HepG2 (cell line): ENCODE measurements around the gene BCL6B. TPM values are rescaled to one million over a fixed set of nuclear protein-coding genes. Genes with fewer than 3 reads are reported as not detected.

Experiments
- ATAC-seq: fragments of 200-7000 bp; cut with Tn5 transposase; 3 replicates; pipeline ENCODE4 v1.9.1; 2020; ENCODE audit warnings: mild to moderate bottlenecking, moderate library complexity
- BruUV-seq: library from RNA; stranded (reverse); fragments of 400-500 nt; replicated peaks from 2 replicates; lab custom pipeline; 2021; lab: Mats Ljungman, UMichigan
- CTCF ChIA-PET: fragments of 300-600 bp; formaldehyde crosslinking; extraction: SDS; loops from one replicate; lab custom pipeline; 2021; ENCODE audit warnings: low total read pairs, inconsistent platforms, low intra/inter-chr PET ratio; lab: Yijun Ruan, JAX
- POLR2A ChIA-PET: fragments of 350-600 bp; sonication (Branson Sonifier 250); formaldehyde crosslinking; loops from one replicate; lab custom pipeline; 2020; ENCODE audit warnings: antibody characterized with exemption, inconsistent platforms; lab: Yijun Ruan, JAX
- DNase-seq: peaks from one replicate; pipeline ENCODE4 v3.0.0-alpha.2; 2015; ENCODE audit warnings: low spot score
- FAIRE-seq: peaks from 3 replicates; lab custom pipeline; 2011; peaks lifted over from hg19 to GRCh38; lab: Jason Lieb, UNC
- H2AFZ ChIP-seq: one replicate; pipeline ENCODE4 v1.6.1; 2011; ENCODE audit warnings: low read length, inconsistent platforms
- H3K27ac ChIP-seq: fragments of 300-600 bp; 3 replicates; pipeline ENCODE4 v1.8.0; 2011; ENCODE audit warnings: mixed run types, mild to moderate bottlenecking, mixed read lengths, low read length, inconsistent platforms; ENCODE audit not compliant: insufficient read depth; ENCODE audit errors: extremely low read length
- H3K27me3 ChIP-seq, 2 experiments: fragments of 200-600 bp in 1 of 2; 2 replicates in 1 of 2; 3 replicates in 1 of 2; pipeline versions ENCODE4 v1.6.0 to v1.8.0; 2011; ENCODE audit warnings: low read length in 2 of 2, mild to moderate bottlenecking in 2 of 2, moderate library complexity in 2 of 2, inconsistent platforms in 1 of 2; ENCODE audit not compliant: insufficient read depth in 2 of 2, control insufficient read depth in 1 of 2
- H3K36me3 ChIP-seq, 2 experiments: fragments of 200-600 bp in 1 of 2; replicated peaks in 1 of 2; 2 replicates in 1 of 2; 3 replicates in 1 of 2; pipeline versions ENCODE4 v1.5.1 to v1.8.0; 2011; ENCODE audit warnings: low read length in 2 of 2, inconsistent platforms in 1 of 2; ENCODE audit not compliant: insufficient read depth in 2 of 2, control insufficient read depth in 1 of 2
- H3K4me1 ChIP-seq: 2 replicates; pipeline ENCODE4 v1.5.1; 2012; ENCODE audit warnings: low read length, inconsistent platforms; ENCODE audit not compliant: insufficient read depth
- H3K4me2 ChIP-seq: 2 replicates; pipeline ENCODE4 v1.6.0; 2011; ENCODE audit warnings: low read depth, low read length, inconsistent platforms
- H3K4me3 ChIP-seq, 3 experiments: fragments of 200-600 bp in 1 of 3; sonication (generic), shearing (Covaris generic) in 1 of 3; replicated peaks in 1 of 3; 2 replicates each; pipeline ENCODE4 v1.5.1; 2011 to 2016; ENCODE audit warnings: low read length in 3 of 3, inconsistent platforms in 2 of 3, low read depth in 2 of 3, mild to moderate bottlenecking in 2 of 3, control low read depth in 1 of 3, mixed read lengths in 1 of 3; ENCODE audit not compliant: insufficient read depth in 1 of 3
- H3K79me2 ChIP-seq: one replicate; pipeline ENCODE4 v1.6.1; 2011; ENCODE audit warnings: low read length, inconsistent platforms; ENCODE audit not compliant: insufficient read depth
- H3K9ac ChIP-seq: 2 replicates; pipeline ENCODE4 v1.6.0; 2011; ENCODE audit warnings: mild to moderate bottlenecking, low read depth, low read length, inconsistent platforms; ENCODE audit not compliant: insufficient read depth
- H3K9me3 ChIP-seq: 2 replicates; pipeline ENCODE4 v1.5.1; 2012; ENCODE audit warnings: mild to moderate bottlenecking, low read length
- H4K20me1 ChIP-seq: 2 replicates; pipeline ENCODE4 v1.6.0; 2011; ENCODE audit warnings: inconsistent platforms, mild to moderate bottlenecking, low read length, moderate library complexity; ENCODE audit not compliant: insufficient read depth
- MLLT10 ChIP-seq: sonication (generic); formaldehyde crosslinking; IDR thresholded peaks from 2 replicates; pipeline ENCODE4 v1.4.0; 2020; ENCODE audit warnings: missing genetic modification reagents
- RBFOX2 ChIP-seq: fragments of 200-400 bp; formaldehyde crosslinking; IDR thresholded peaks from 2 replicates; pipeline ENCODE4 v1.6.1; 2017; ENCODE audit warnings: low read depth, mild to moderate bottlenecking, low read length
- ZNF253 ChIP-seq: sonication (generic); formaldehyde crosslinking; IDR thresholded peaks from 2 replicates; pipeline ENCODE4 v1.8.0; 2022; ENCODE audit warnings: mild to moderate bottlenecking, missing genetic modification reagents, borderline replicate concordance
- ZNF558 ChIP-seq: sonication (generic); formaldehyde crosslinking; IDR thresholded peaks from 2 replicates; pipeline ENCODE4 v1.9.0; 2022; ENCODE audit warnings: mild to moderate bottlenecking, missing genetic modification reagents, borderline replicate concordance
- ZNF614 ChIP-seq: IDR thresholded peaks from 2 replicates; pipeline ENCODE4 v1.6.1; 2018; ENCODE audit warnings: missing biosample characterization, missing genetic modification reagents, inconsistent platforms, borderline replicate concordance
- WGBS: methylation state at CpG from one replicate; pipeline ENCODE4 v1.1.6; 2017; ENCODE audit warnings: low lambda C conversion rate; 5-methylcytosine and 5-hydroxymethylcytosine counted together
- in situ Hi-C: cut with HindIII; loops from 2 replicates; pipeline ENCODE4 v1.10.0; 2017; ENCODE audit warnings: low pct_unique_long_range_greater_than_20kb; ENCODE audit not compliant: extremely low pct_ligation_motif_present
- intact Hi-C: fragments of 100-400 bp; cut with micrococcal nuclease; formaldehyde crosslinking; loops from one replicate; pipeline ENCODE4 v1.10.0; 2022; ENCODE audit not compliant: unreplicated experiment
- polyA plus RNA-seq, 8 experiments: library from polyadenylated mRNA; depleted of rRNA in 3 of 8; stranded (reverse) in 7 of 8; unstranded in 1 of 8; fragments of >200 nt; fragmentation: Illumina TruSeq in 4 of 8; extraction: Trizol in 4 of 8; gene quantifications; 2 replicates each; pipeline versions ENCODE4 v1.2.1 to v1.2.3, GENCODE V29; 2011 to 2016; ENCODE audit warnings: low read depth in 4 of 8, missing spikeins in 1 of 8, mixed read lengths in 1 of 8; ENCODE audit not compliant: insufficient read depth in 1 of 8
- total RNA-seq, 5 experiments: library from RNA; depleted of rRNA; stranded (reverse); fragments of >200 nt; fragmentation: Illumina TruSeq; extraction: Trizol; gene quantifications; 2 replicates each; pipeline ENCODE4 v1.2.3, GENCODE V29; 2016; ENCODE audit warnings: low read depth in 1 of 5

Gene BCL6B
- total and polyA plus RNA-seq, 2 of the 13 experiments (the other 11 are each of a cell fraction or from before 2014, with no cell fraction given): not detected

GRCh38 chr17:6985266-6985665, 37.6 kb upstream of the BCL6B start:
- Histone ChIP-seq H4K20me1 (no peaks in the 10 kb centered on the region), H2AFZ (no peak overlapping the region), H3K79me2 (no peaks in the 10 kb centered on the region), H3K27me3 (no peaks in the 10 kb centered on the region; a peak in 1 of 5 replicates), H3K4me3 (no peak overlapping the region), H3K9ac (no peak overlapping the region), H3K9me3 (no peaks in the 10 kb centered on the region)
- CTCF ChIA-PET: no interaction called here
- WGBS: 76% methylated on average over 4 of the region's 4 CpGs
- in situ Hi-C loops: no loop called here
- intact Hi-C loops: no loop called here
- ATAC-seq (no peak), FAIRE-seq (no peak), DNase-seq (no peak)
- no peak for TF ChIP-seq ZNF558 (CRISPR knock-in tag)
- TF ChIP-seq ZNF614 (CRISPR knock-in tag): no peak
- TF ChIP-seq, all 625 proteins: peak for 0
- no peaks in the 10 kb centered on the region for H3K36me3 ChIP-seq
- no peak overlapping the region for H3K27ac ChIP-seq
- no peak overlapping the region for H3K4me2 ChIP-seq
- BruUV-seq: no TSS peak
- H3K4me1 ChIP-seq: no peaks in the 10 kb centered on the region
- POLR2A ChIA-PET: no interaction called here

- ATAC-seq: no peak
- no peak for DNase-seq
- no TSS peak for BruUV-seq
- no peak overlapping the region for H3K4me3 ChIP-seq
- FAIRE-seq: no peak
- intact Hi-C loops (no loop called here), in situ Hi-C loops (no loop called here)
- no peak overlapping the region for H3K4me2 ChIP-seq
- no peaks in the 10 kb centered on the region for H3K79me2 ChIP-seq
- ChIA-PET POLR2A (no interaction called here), CTCF (no interaction called here)
- TF ChIP-seq RBFOX2: no peak
- TF ChIP-seq MLLT10 (CRISPR knock-in tag): no peak
- no peak for TF ChIP-seq ZNF253
- no peaks in the 10 kb centered on the region for H4K20me1 ChIP-seq
- no peak overlapping the region for H3K9ac ChIP-seq
- H3K36me3 ChIP-seq: no peaks in the 10 kb centered on the region
- no peak overlapping the region for H3K27ac ChIP-seq
- H3K9me3 ChIP-seq: no peaks in the 10 kb centered on the region
- no peaks in the 10 kb centered on the region for H3K4me1 ChIP-seq
- H2AFZ ChIP-seq: no peak overlapping the region
- no peaks in the 10 kb centered on the region; a peak in 1 of 5 replicates for H3K27me3 ChIP-seq
- WGBS: 76% methylated on average over 3 of the region's 3 CpGs
These were observed 36.2 kb upstream of the BCL6B start for GRCh38 chr17:6986676-6987075.
